ENCODE measurements around the gene RGS7. TPM values are rescaled to one million over a fixed set of nuclear protein-coding genes. Genes with fewer than 3 reads are reported as not detected.

RGS7 gene
- total RNA-seq, 1 experiment from 2014 or later: 1.0 TPM

GRCh38 chr1:241357366-241358340 lies 648 bp upstream of the RGS7 start:
- BruUV-seq (replicated peaks): no TSS peak
- Mint-ChIP-seq H3K9me3 (ENCODE audit: low read depth, unreplicated experiment) (no peaks in the 10 kb centered on the region), H3K4me3 (ENCODE audit: low read depth, unreplicated experiment) (peak overlapping the region; percentile 67), H3K27ac (ENCODE audit: unreplicated experiment) (no peak overlapping the region), H3K4me1 (ENCODE audit: low read depth, unreplicated experiment) (peaks cover 7% of the 10 kb centered on the region), H3K27me3 (ENCODE audit: unreplicated experiment) (peaks cover 14% of the 10 kb centered on the region), H3K36me3 (ENCODE audit: insufficient read depth, unreplicated experiment) (peaks cover 13% of the 10 kb centered on the region)
- no peak for TF ChIP-seq CTCF (IDR thresholded peaks at IDR 0.05; ENCODE audit: unreplicated experiment)
- no peak for DNase-seq
- CTCF ChIA-PET: interaction anchor here (0.6 to 0.7 kb wide), 3 partner anchors 37 to 492 kb away, joined by 3 to 4 read pairs (median 3); no protein-coding TSS in a partner anchor
- intact Hi-C loops (cut with micrococcal nuclease; ENCODE audit: unreplicated experiment): no loop called here

GRCh38 chr1:241356187-241356518 lies 852 bp downstream of the RGS7 start:
- intact Hi-C loops (cut with micrococcal nuclease; ENCODE audit: unreplicated experiment): no loop called here
- no peak for TF ChIP-seq CTCF (IDR thresholded peaks at IDR 0.05; ENCODE audit: unreplicated experiment)
- peak; percentile 8 for DNase-seq
- Mint-ChIP-seq H3K9me3 (ENCODE audit: low read depth, unreplicated experiment) (no peaks in the 10 kb centered on the region), H3K27ac (ENCODE audit: unreplicated experiment) (no peak overlapping the region), H3K27me3 (ENCODE audit: unreplicated experiment) (peaks cover 14% of the 10 kb centered on the region), H3K4me1 (ENCODE audit: low read depth, unreplicated experiment) (no peaks in the 10 kb centered on the region), H3K4me3 (ENCODE audit: low read depth, unreplicated experiment) (peak overlapping the region; percentile 67), H3K36me3 (ENCODE audit: insufficient read depth, unreplicated experiment) (peaks cover 13% of the 10 kb centered on the region)
- no TSS peak for BruUV-seq (replicated peaks)
- CTCF ChIA-PET: no interaction called here

GRCh38 chr1:241355311-241356010 lies 1.5 kb downstream of the RGS7 start:
- intact Hi-C loops (cut with micrococcal nuclease; ENCODE audit: unreplicated experiment): no loop called here
- Mint-ChIP-seq H3K4me3 (ENCODE audit: low read depth, unreplicated experiment) (no peak overlapping the region), H3K27me3 (ENCODE audit: unreplicated experiment) (peaks cover 14% of the 10 kb centered on the region)

GRCh38 chr1:241352401-241352800 lies 4.6 kb downstream of the RGS7 start:
- no peak for TF ChIP-seq CTCF (IDR thresholded peaks at IDR 0.05; ENCODE audit: unreplicated experiment)
- Mint-ChIP-seq H3K9me3 (ENCODE audit: low read depth, unreplicated experiment) (no peaks in the 10 kb centered on the region), H3K4me3 (ENCODE audit: low read depth, unreplicated experiment) (no peak overlapping the region), H3K36me3 (ENCODE audit: insufficient read depth, unreplicated experiment) (peaks cover 12% of the 10 kb centered on the region), H3K27me3 (ENCODE audit: unreplicated experiment) (no peaks in the 10 kb centered on the region), H3K4me1 (ENCODE audit: low read depth, unreplicated experiment) (no peaks in the 10 kb centered on the region), H3K27ac (ENCODE audit: unreplicated experiment) (no peak overlapping the region)
- CTCF ChIA-PET: no interaction called here
- DNase-seq: no peak
- intact Hi-C loops (cut with micrococcal nuclease; ENCODE audit: unreplicated experiment): no loop called here
- BruUV-seq (replicated peaks): no TSS peak

More at GRCh38 chr1:241355311-241356010, 1.5 kb downstream of the RGS7 start:
- no peaks in the 10 kb centered on the region for H3K4me1 Mint-ChIP-seq (ENCODE audit: low read depth, unreplicated experiment)
- no peak for DNase-seq
- TF ChIP-seq CTCF (IDR thresholded peaks at IDR 0.05; ENCODE audit: unreplicated experiment): no peak
- CTCF ChIA-PET: no interaction called here
- no peak overlapping the region for H3K27ac Mint-ChIP-seq (ENCODE audit: unreplicated experiment)
- no peaks in the 10 kb centered on the region for H3K9me3 Mint-ChIP-seq (ENCODE audit: low read depth, unreplicated experiment)
- H3K36me3 Mint-ChIP-seq (ENCODE audit: insufficient read depth, unreplicated experiment): peaks cover 13% of the 10 kb centered on the region
- BruUV-seq (replicated peaks): no TSS peak

All from Calu3 (cell line).